ENCODE results near the gene GLOD5.

DNA sequence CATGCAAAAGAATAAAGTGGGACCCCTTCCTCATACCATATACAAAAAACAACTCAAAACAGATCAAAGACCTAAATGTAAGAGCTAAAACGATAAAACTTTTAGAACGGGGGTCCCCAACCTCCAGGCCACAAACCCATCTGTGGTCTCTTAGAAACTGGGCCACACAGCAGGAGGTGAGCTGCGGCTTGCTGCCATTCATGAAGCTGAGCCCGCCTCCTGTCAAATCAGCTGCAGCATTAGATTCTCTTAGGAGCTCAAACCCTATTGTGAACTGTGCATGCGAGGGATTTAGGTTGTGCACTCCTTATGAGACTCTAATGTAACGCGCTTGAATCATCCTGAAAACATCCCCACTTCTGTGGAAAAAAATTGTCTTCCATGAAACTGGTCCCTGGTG, 17.9 kb downstream of the GLOD5 start:
- no peak for TF ChIP-seq EZH2 (IDR thresholded peaks at IDR 0.05; ENCODE audit: borderline replicate concordance, low read length)
- TF ChIP-seq, protein P1, sequence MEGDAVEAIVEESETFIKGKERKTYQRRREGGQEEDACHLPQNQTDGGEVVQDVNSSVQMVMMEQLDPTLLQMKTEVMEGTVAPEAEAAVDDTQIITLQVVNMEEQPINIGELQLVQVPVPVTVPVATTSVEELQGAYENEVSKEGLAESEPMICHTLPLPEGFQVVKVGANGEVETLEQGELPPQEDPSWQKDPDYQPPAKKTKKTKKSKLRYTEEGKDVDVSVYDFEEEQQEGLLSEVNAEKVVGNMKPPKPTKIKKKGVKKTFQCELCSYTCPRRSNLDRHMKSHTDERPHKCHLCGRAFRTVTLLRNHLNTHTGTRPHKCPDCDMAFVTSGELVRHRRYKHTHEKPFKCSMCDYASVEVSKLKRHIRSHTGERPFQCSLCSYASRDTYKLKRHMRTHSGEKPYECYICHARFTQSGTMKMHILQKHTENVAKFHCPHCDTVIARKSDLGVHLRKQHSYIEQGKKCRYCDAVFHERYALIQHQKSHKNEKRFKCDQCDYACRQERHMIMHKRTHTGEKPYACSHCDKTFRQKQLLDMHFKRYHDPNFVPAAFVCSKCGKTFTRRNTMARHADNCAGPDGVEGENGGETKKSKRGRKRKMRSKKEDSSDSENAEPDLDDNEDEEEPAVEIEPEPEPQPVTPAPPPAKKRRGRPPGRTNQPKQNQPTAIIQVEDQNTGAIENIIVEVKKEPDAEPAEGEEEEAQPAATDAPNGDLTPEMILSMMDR (IDR thresholded peaks at IDR 0.05; ENCODE audit: low read length) = no peak
